Activated CD8-positive, alpha-beta memory T cell treated with anti-CD3 and anti-CD28 coated beads, Interleukin-2, amount 10 ng/mL, durations not matched to agents 7 days and 5 days (primary cell): ENCODE measurements around the gene ZNF451. TPM values are rescaled to one million over a fixed set of nuclear protein-coding genes. Genes with fewer than 3 reads are reported as not detected.

Experiments
- ATAC-seq: fragments of 150-1000 bp; cut with Tn5 transposase; one replicate; pipeline ENCODE4 v1.10.0; 2021; ENCODE audit warnings: moderate library complexity
- CTCF ChIA-PET: fragments of 350-600 bp; sonication (Branson Sonifier 250); formaldehyde crosslinking; loops from one replicate; lab custom pipeline; 2021; ENCODE audit warnings: antibody characterized with exemption; lab: Charles Lee
- DNase-seq: peaks from one replicate; pipeline ENCODE4 v3.0.0-alpha.2; 2020
- H3K27ac Mint-ChIP-seq: one replicate; pipeline ENCODE4 v1.8.0; 2021; ENCODE audit warnings: mild to moderate bottlenecking, mixed read lengths
- H3K27me3 Mint-ChIP-seq: one replicate; pipeline ENCODE4 v1.8.0; 2021; ENCODE audit warnings: mixed read lengths
- H3K36me3 Mint-ChIP-seq: one replicate; pipeline ENCODE4 v1.8.0; 2021; ENCODE audit warnings: mild to moderate bottlenecking, mixed read lengths
- H3K4me1 Mint-ChIP-seq: one replicate; pipeline ENCODE4 v1.8.0; 2021; ENCODE audit warnings: mixed read lengths
- H3K4me3 Mint-ChIP-seq: one replicate; pipeline ENCODE4 v1.8.0; 2021; ENCODE audit warnings: mild to moderate bottlenecking, moderate library complexity, mixed read lengths
- H3K9me3 Mint-ChIP-seq: one replicate; pipeline ENCODE4 v1.8.0; 2022; ENCODE audit warnings: low read depth, mixed read lengths
- total RNA-seq, 2 experiments: library from RNA; stranded (reverse); gene quantifications; one replicate each; pipeline ENCODE4 v1.2.3, GENCODE V29; 2021

Gene ZNF451
- total RNA-seq, 2 experiments from 2014 or later = 64.9 to 68.7 TPM

- peaks cover 18% of the 10 kb centered on the region for H3K4me1 Mint-ChIP-seq
- ATAC-seq (no peak), DNase-seq (no peak)
- no peak overlapping the region for H3K27ac Mint-ChIP-seq
- H3K9me3 Mint-ChIP-seq = no peaks in the 10 kb centered on the region
- H3K27me3 Mint-ChIP-seq = no peaks in the 10 kb centered on the region
- no peak overlapping the region for H3K4me3 Mint-ChIP-seq
- H3K36me3 Mint-ChIP-seq = peaks cover 55% of the 10 kb centered on the region
- CTCF ChIA-PET = no interaction called here
Observed at GRCh38 chr6:57143690-57144089, 53.7 kb downstream of the ZNF451 start.

- Mint-ChIP-seq H3K4me1 (peaks cover 22% of the 10 kb centered on the region), H3K4me3 (peak overlapping the region; percentile 39), H3K9me3 (no peaks in the 10 kb centered on the region), H3K36me3 (peaks cover 68% of the 10 kb centered on the region), H3K27me3 (no peaks in the 10 kb centered on the region), H3K27ac (peak overlapping the region; percentile 20)
- ATAC-seq (no peak), DNase-seq (no peak)
- CTCF ChIA-PET = no interaction called here
Observed at GRCh38 chr6:57147401-57147800, 57.4 kb downstream of the ZNF451 start.

- peak overlapping the region; percentile 39 for H3K4me3 Mint-ChIP-seq
- no peaks in the 10 kb centered on the region for H3K27me3 Mint-ChIP-seq
- ATAC-seq (peak; percentile 82), DNase-seq (peak; percentile 42)
- CTCF ChIA-PET = no interaction called here
- H3K4me1 Mint-ChIP-seq = peaks cover 22% of the 10 kb centered on the region
- H3K36me3 Mint-ChIP-seq = peaks cover 66% of the 10 kb centered on the region
- H3K9me3 Mint-ChIP-seq = no peaks in the 10 kb centered on the region
- peak overlapping the region; percentile 74 for H3K27ac Mint-ChIP-seq
Observed at GRCh38 chr6:57147955-57148858, 58.2 kb downstream of the ZNF451 start.

- no peak overlapping the region for H3K27ac Mint-ChIP-seq
- CTCF ChIA-PET = no interaction called here
Observed at GRCh38 chr6:57158658-57159057, 68.7 kb downstream of the ZNF451 start.

GRCh38 chr6:57159127-57159526 lies 69.1 kb downstream of the ZNF451 start:
- no peak overlapping the region for H3K4me3 Mint-ChIP-seq
- H3K9me3 Mint-ChIP-seq = no peaks in the 10 kb centered on the region
- CTCF ChIA-PET = no interaction called here
- ATAC-seq = no peak
- H3K4me1 Mint-ChIP-seq = peaks cover 8% of the 10 kb centered on the region
- no peak for DNase-seq
- H3K27ac Mint-ChIP-seq = no peak overlapping the region
- no peaks in the 10 kb centered on the region for H3K27me3 Mint-ChIP-seq
- peaks cover 42% of the 10 kb centered on the region for H3K36me3 Mint-ChIP-seq

More at GRCh38 chr6:57158658-57159057, 68.7 kb downstream of the ZNF451 start:
- H3K27me3 Mint-ChIP-seq = no peaks in the 10 kb centered on the region
- DNase-seq = no peak
- peaks cover 42% of the 10 kb centered on the region for H3K36me3 Mint-ChIP-seq
- H3K9me3 Mint-ChIP-seq = no peaks in the 10 kb centered on the region
- peak; percentile 47 for ATAC-seq
- no peak overlapping the region for H3K4me3 Mint-ChIP-seq
- peaks cover 8% of the 10 kb centered on the region for H3K4me1 Mint-ChIP-seq

GRCh38 chr6:57162028-57162427 lies 72.0 kb downstream of the ZNF451 start:
- Mint-ChIP-seq H3K36me3 (peaks cover 57% of the 10 kb centered on the region), H3K4me1 (peaks cover 8% of the 10 kb centered on the region), H3K9me3 (peaks cover 6% of the 10 kb centered on the region), H3K4me3 (no peak overlapping the region), H3K27me3 (no peaks in the 10 kb centered on the region), H3K27ac (no peak overlapping the region)
- no peak for DNase-seq
- ATAC-seq = no peak
- CTCF ChIA-PET = no interaction called here

- no peak overlapping the region for H3K4me3 Mint-ChIP-seq
- H3K4me1 Mint-ChIP-seq = peaks cover 8% of the 10 kb centered on the region
- H3K27ac Mint-ChIP-seq = no peak overlapping the region
- peaks cover 62% of the 10 kb centered on the region for H3K36me3 Mint-ChIP-seq
- ATAC-seq (no peak), DNase-seq (no peak)
- CTCF ChIA-PET = no interaction called here
- no peaks in the 10 kb centered on the region for H3K27me3 Mint-ChIP-seq
- H3K9me3 Mint-ChIP-seq = peaks cover 6% of the 10 kb centered on the region
Observed at GRCh38 chr6:57162516-57162915, 72.5 kb downstream of the ZNF451 start.

- Mint-ChIP-seq H3K27ac (no peak overlapping the region), H3K4me1 (no peaks in the 10 kb centered on the region), H3K36me3 (peaks cover 57% of the 10 kb centered on the region), H3K4me3 (no peak overlapping the region), H3K9me3 (peaks cover 6% of the 10 kb centered on the region), H3K27me3 (no peaks in the 10 kb centered on the region)
- ATAC-seq (no peak), DNase-seq (no peak)
- CTCF ChIA-PET = no interaction called here
Observed at GRCh38 chr6:57163956-57164355, 74.0 kb downstream of the ZNF451 start.

GRCh38 chr6:57165080-57165479 lies 75.1 kb downstream of the ZNF451 start:
- Mint-ChIP-seq H3K9me3 (peaks cover 6% of the 10 kb centered on the region), H3K27ac (no peak overlapping the region), H3K27me3 (no peaks in the 10 kb centered on the region), H3K4me3 (no peak overlapping the region), H3K4me1 (peaks cover 3% of the 10 kb centered on the region), H3K36me3 (peaks cover 61% of the 10 kb centered on the region)
- DNase-seq (no peak), ATAC-seq (no peak)
- CTCF ChIA-PET = no interaction called here

GRCh38 chr6:57172136-57173055 lies 82.4 kb downstream of the ZNF451 start, which contains the start of gene BAG2:
Gene BAG2, plus strand, starts transcription at chr6:57172326. Its CDS starts 372 bp downstream, at chr6:57172698.
- ATAC-seq (peak; percentile 90), DNase-seq (peak; percentile 95)
- H3K9me3 Mint-ChIP-seq = no peaks in the 10 kb centered on the region
- CTCF ChIA-PET = interaction anchor here (0.8 to 3.8 kb wide), 6 partner anchors 10 to 281 kb away, joined by 3 to 10 read pairs (median 3); partner anchors contain the start of gene PRIM2
- H3K4me1 Mint-ChIP-seq = peaks cover 46% of the 10 kb centered on the region
- H3K27ac Mint-ChIP-seq = peak within 1 kb of the TSS; percentile 94
- H3K36me3 Mint-ChIP-seq = peaks cover 20% of the 10 kb centered on the region
- no peaks in the 10 kb centered on the region for H3K27me3 Mint-ChIP-seq
- peak within 1 kb of the TSS; percentile 86 for H3K4me3 Mint-ChIP-seq

- DNase-seq (peak; percentile 66), ATAC-seq (no peak)
- peaks cover 52% of the 10 kb centered on the region for H3K4me1 Mint-ChIP-seq
- CTCF ChIA-PET = interaction anchor here (0.8 to 1.2 kb wide), 3 partner anchors 10 to 282 kb away, joined by 3 read pairs; partner anchors contain the start of gene RAB23
- H3K9me3 Mint-ChIP-seq = no peaks in the 10 kb centered on the region
- no peaks in the 10 kb centered on the region for H3K27me3 Mint-ChIP-seq
- H3K36me3 Mint-ChIP-seq = peaks cover 19% of the 10 kb centered on the region
- peak overlapping the region; percentile 86 for H3K4me3 Mint-ChIP-seq
- peak overlapping the region; percentile 94 for H3K27ac Mint-ChIP-seq
Observed at GRCh38 chr6:57173056-57173885, 83.3 kb downstream of the ZNF451 start.

GRCh38 chr6:57173886-57174510 lies 84.0 kb downstream of the ZNF451 start:
- H3K9me3 Mint-ChIP-seq = no peaks in the 10 kb centered on the region
- DNase-seq = no peak
- no peak for ATAC-seq
- H3K27ac Mint-ChIP-seq = peak overlapping the region; percentile 94
- H3K4me1 Mint-ChIP-seq = peaks cover 56% of the 10 kb centered on the region
- H3K27me3 Mint-ChIP-seq = no peaks in the 10 kb centered on the region
- CTCF ChIA-PET = interaction anchor here (1.2 kb wide), 1 partner anchor 48 kb away, joined by 3 read pairs; the partner anchor contains the start of gene RAB23
- H3K4me3 Mint-ChIP-seq = peak overlapping the region; percentile 86
- H3K36me3 Mint-ChIP-seq = peaks cover 20% of the 10 kb centered on the region
